Effector CD8-positive, alpha-beta T cell (primary cell): Measurements from ENCODE around the gene HDHD2.

Source experiments
- DNase-seq: peaks from one replicate; lab custom pipeline; 2025; lab: John Stamatoyannopoulos, UW

Gene HDHD2

DNA sequence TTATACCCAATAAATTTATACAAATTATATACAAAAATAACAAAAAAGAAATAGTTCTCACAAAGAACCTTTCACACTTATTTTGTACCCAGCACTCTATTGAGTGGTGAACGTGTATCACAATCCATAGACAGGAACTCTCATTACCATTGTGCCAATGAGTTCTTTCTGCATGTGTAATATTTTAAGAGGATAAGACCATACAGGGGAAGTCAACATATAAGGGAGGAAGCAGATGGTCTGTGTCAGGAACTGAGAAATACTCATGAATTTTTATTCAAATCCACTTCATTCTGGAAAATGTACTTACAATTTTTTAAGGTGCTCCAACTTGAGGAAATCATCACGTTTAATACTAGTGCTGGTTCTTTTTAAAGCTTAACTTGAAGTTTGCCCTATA is 87.8 kb downstream of the HDHD2 start:
- DNase-seq, result no peak
